Measurements from ENCODE around the gene C3orf49.

DNA sequence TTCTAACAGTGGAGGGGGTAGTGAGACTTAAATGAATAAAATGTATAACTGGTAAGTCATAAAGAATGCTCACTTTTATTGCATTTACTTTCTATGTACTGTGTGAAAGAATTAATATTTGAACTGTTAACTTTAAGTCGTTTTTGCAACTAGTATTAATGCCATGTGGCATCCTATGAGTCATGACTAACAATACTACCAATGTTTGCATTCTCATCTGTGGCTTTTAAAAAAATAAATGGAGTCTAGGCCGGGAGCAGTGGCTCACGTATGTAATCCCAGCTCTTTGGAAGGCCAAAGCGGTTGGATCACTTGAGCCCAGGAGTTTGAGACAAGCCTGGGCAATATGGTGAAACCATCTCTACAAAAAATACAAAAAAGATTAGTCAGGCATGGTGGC lies 5.2 kb downstream of the C3orf49 start:
- no peak for TF ChIP-seq TAF1 (IDR thresholded peaks at IDR 0.05; ENCODE audit: borderline replicate concordance, low read depth, low read length)
- TF ChIP-seq, protein P1, sequence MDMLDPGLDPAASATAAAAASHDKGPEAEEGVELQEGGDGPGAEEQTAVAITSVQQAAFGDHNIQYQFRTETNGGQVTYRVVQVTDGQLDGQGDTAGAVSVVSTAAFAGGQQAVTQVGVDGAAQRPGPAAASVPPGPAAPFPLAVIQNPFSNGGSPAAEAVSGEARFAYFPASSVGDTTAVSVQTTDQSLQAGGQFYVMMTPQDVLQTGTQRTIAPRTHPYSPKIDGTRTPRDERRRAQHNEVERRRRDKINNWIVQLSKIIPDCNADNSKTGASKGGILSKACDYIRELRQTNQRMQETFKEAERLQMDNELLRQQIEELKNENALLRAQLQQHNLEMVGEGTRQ (IDR thresholded peaks at IDR 0.05; ENCODE audit: borderline replicate concordance, low read depth, low read length): no peak
- TF ChIP-seq, protein P2, sequence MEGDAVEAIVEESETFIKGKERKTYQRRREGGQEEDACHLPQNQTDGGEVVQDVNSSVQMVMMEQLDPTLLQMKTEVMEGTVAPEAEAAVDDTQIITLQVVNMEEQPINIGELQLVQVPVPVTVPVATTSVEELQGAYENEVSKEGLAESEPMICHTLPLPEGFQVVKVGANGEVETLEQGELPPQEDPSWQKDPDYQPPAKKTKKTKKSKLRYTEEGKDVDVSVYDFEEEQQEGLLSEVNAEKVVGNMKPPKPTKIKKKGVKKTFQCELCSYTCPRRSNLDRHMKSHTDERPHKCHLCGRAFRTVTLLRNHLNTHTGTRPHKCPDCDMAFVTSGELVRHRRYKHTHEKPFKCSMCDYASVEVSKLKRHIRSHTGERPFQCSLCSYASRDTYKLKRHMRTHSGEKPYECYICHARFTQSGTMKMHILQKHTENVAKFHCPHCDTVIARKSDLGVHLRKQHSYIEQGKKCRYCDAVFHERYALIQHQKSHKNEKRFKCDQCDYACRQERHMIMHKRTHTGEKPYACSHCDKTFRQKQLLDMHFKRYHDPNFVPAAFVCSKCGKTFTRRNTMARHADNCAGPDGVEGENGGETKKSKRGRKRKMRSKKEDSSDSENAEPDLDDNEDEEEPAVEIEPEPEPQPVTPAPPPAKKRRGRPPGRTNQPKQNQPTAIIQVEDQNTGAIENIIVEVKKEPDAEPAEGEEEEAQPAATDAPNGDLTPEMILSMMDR (IDR thresholded peaks at IDR 0.05): no peak
- TF ChIP-seq, protein P3, sequence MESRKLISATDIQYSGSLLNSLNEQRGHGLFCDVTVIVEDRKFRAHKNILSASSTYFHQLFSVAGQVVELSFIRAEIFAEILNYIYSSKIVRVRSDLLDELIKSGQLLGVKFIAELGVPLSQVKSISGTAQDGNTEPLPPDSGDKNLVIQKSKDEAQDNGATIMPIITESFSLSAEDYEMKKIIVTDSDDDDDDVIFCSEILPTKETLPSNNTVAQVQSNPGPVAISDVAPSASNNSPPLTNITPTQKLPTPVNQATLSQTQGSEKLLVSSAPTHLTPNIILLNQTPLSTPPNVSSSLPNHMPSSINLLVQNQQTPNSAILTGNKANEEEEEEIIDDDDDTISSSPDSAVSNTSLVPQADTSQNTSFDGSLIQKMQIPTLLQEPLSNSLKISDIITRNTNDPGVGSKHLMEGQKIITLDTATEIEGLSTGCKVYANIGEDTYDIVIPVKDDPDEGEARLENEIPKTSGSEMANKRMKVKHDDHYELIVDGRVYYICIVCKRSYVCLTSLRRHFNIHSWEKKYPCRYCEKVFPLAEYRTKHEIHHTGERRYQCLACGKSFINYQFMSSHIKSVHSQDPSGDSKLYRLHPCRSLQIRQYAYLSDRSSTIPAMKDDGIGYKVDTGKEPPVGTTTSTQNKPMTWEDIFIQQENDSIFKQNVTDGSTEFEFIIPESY (IDR thresholded peaks at IDR 0.05; ENCODE audit: borderline replicate concordance, low read depth): no peak
- no peak for TF ChIP-seq FOXM1 (IDR thresholded peaks at IDR 0.05; ENCODE audit: low read depth)
- no peak for TF ChIP-seq EP300 (IDR thresholded peaks at IDR 0.05; ENCODE audit: borderline replicate concordance in 1 of 2, low read depth in 1 of 2, low read length in 1 of 2)
- TF ChIP-seq MEF2A (IDR thresholded peaks at IDR 0.05; ENCODE audit: borderline replicate concordance, low read depth): no peak

Data from SK-N-SH (cell line).